GM12891 (cell line): ENCODE results near the gene ALOXE3.

Experiments used
- DNase-seq: peaks from one replicate; pipeline ENCODE4 v3.0.0; 2011; ENCODE audit warnings: low spot score; ENCODE audit not compliant: insufficient read length
- FAIRE-seq: peaks from 2 replicates; lab custom pipeline; 2011; peaks lifted over from hg19 to GRCh38; lab: Jason Lieb, UNC
- PAX5 ChIP-seq: IDR thresholded peaks from 2 replicates; pipeline ENCODE4 v1.6.1; 2011; ENCODE audit warnings: low read length, moderate library complexity, mild to moderate bottlenecking; ENCODE audit not compliant: insufficient read depth, severe bottlenecking
- POLR2A ChIP-seq: IDR thresholded peaks from 2 replicates; pipeline ENCODE4 v1.6.1; 2011; ENCODE audit warnings: low read depth, low read length, control low read depth
- POLR2AphosphoS5 ChIP-seq: IDR thresholded peaks from 2 replicates; pipeline ENCODE4 v1.6.1; 2011; ENCODE audit warnings: low read depth, low read length, control low read depth
- POU2F2 ChIP-seq: IDR thresholded peaks from 2 replicates; pipeline ENCODE4 v1.6.1; 2011; ENCODE audit warnings: low read depth, mild to moderate bottlenecking, control low read depth, low read length, moderate library complexity
- SPI1 ChIP-seq: IDR thresholded peaks from 2 replicates; pipeline ENCODE4 v1.6.1; 2011; ENCODE audit warnings: low read depth, low read length, control low read depth
- TAF1 ChIP-seq: IDR thresholded peaks from 2 replicates; pipeline ENCODE4 v1.6.1; 2011; ENCODE audit warnings: low read depth, low read length, control low read depth

Gene ALOXE3

GRCh38 chr17:8150194-8151119 lies 32.1 kb upstream of the ALOXE3 start:
- DNase-seq (no peak), FAIRE-seq (no peak)
- TF ChIP-seq PAX5 (no peak), POU2F2 (peak; percentile 47; the same call in 1 of the 2 replicates), TAF1 (no peak), SPI1 (no peak), POLR2AphosphoS5 (no peak), POLR2A (no peak)

- FAIRE-seq = no peak
- TF ChIP-seq TAF1 (no peak), POU2F2 (no peak)
- no peak for DNase-seq
Measured at GRCh38 chr17:8149419-8150193, 31.3 kb upstream of the ALOXE3 start.

GRCh38 chr17:8148560-8148959 lies 30.2 kb upstream of the ALOXE3 start:
- FAIRE-seq = no peak
- TF ChIP-seq SPI1 (no peak), POLR2A (no peak), PAX5 (no peak), POLR2AphosphoS5 (no peak), POU2F2 (no peak), TAF1 (no peak)
- DNase-seq = no peak

GRCh38 chr17:8147805-8148404 lies 29.6 kb upstream of the ALOXE3 start:
- DNase-seq = no peak
- FAIRE-seq = no peak
- TF ChIP-seq SPI1 (no peak), POU2F2 (no peak), PAX5 (no peak), POLR2A (no peak), POLR2AphosphoS5 (no peak), TAF1 (no peak)

GRCh38 chr17:8147141-8147804 lies 29.0 kb upstream of the ALOXE3 start:
- FAIRE-seq (no peak), DNase-seq (no peak)
- no peak for TF ChIP-seq PAX5
- no peak for TF ChIP-seq TAF1
- TF ChIP-seq POLR2A = no peak
- no peak for TF ChIP-seq SPI1
- no peak for TF ChIP-seq POLR2AphosphoS5
- TF ChIP-seq POU2F2 = no peak

GRCh38 chr17:8146381-8147140 lies 28.2 kb upstream of the ALOXE3 start:
- FAIRE-seq = no peak
- no peak for TF ChIP-seq PAX5
- TF ChIP-seq TAF1 = no peak
- TF ChIP-seq SPI1 = no peak
- TF ChIP-seq POU2F2 = no peak
- TF ChIP-seq POLR2AphosphoS5 = no peak
- no peak for TF ChIP-seq POLR2A
- no peak for DNase-seq

- TF ChIP-seq POU2F2 = no peak
- TF ChIP-seq POLR2A = no peak; the same call in 1 of the 2 replicates
- no peak for TF ChIP-seq POLR2AphosphoS5
- TF ChIP-seq PAX5 = no peak
- TF ChIP-seq TAF1 = no peak
- TF ChIP-seq SPI1 = no peak
- DNase-seq (no peak), FAIRE-seq (no peak)
Measured at GRCh38 chr17:8145811-8146210, 27.5 kb upstream of the ALOXE3 start.

GRCh38 chr17:8144401-8145231 lies 26.3 kb upstream of the ALOXE3 start:
- TF ChIP-seq TAF1 (no peak), PAX5 (no peak)
- no peak for DNase-seq
- FAIRE-seq = no peak
